HepG2 (cell line): ENCODE results near the gene TUBA4A. TPM values are rescaled to one million over a fixed set of nuclear protein-coding genes. Genes with fewer than 3 reads are reported as not detected.

ENCODE experiments used
- ATF7 ChIP-seq, 2 experiments: fragments of 450-650 bp in 1 of 2; sonication (generic) in 1 of 2; formaldehyde crosslinking in 1 of 2; IDR thresholded peaks; 2 replicates each; pipeline versions ENCODE4 v1.4.0 to v1.6.1; 2016 to 2020; ENCODE audit warnings: antibody characterized with exemption in 1 of 2, mild to moderate bottlenecking in 1 of 2, missing genetic modification reagents in 1 of 2
- CENPX ChIP-seq: sonication (generic); formaldehyde crosslinking; IDR thresholded peaks from 2 replicates; pipeline ENCODE4 v1.9.0; 2021; ENCODE audit warnings: mild to moderate bottlenecking, missing genetic modification reagents, moderate library complexity
- FOSL1 ChIP-seq: sonication (generic); formaldehyde crosslinking; IDR thresholded peaks from 2 replicates; pipeline ENCODE4 v1.9.0; 2021; ENCODE audit warnings: missing genetic modification reagents, borderline replicate concordance
- GLMP ChIP-seq: sonication (generic); formaldehyde crosslinking; IDR thresholded peaks from 2 replicates; pipeline ENCODE4 v1.9.0; 2021; ENCODE audit warnings: missing genetic modification reagents, mild to moderate bottlenecking, borderline replicate concordance
- JUNB ChIP-seq: sonication (generic); formaldehyde crosslinking; IDR thresholded peaks from 2 replicates; pipeline ENCODE4 v1.8.0; 2022; ENCODE audit warnings: missing genetic modification reagents, mild to moderate bottlenecking, borderline replicate concordance
- KAT7 ChIP-seq: IDR thresholded peaks from 2 replicates; pipeline ENCODE4 v1.6.1; 2018; ENCODE audit warnings: borderline replicate concordance, missing compliant biosample characterization
- KDM5B ChIP-seq: sonication (generic); formaldehyde crosslinking; IDR thresholded peaks from 2 replicates; pipeline ENCODE4 v1.4.0; 2020; ENCODE audit warnings: missing genetic modification reagents, mild to moderate bottlenecking, borderline replicate concordance
- MBNL3 ChIP-seq: fragments of 250-450 bp; sonication (Bioruptor Pico); conservative IDR thresholded peaks from 2 replicates; pipeline ENCODE4 v1.8.0; 2022; ENCODE audit warnings: mild to moderate bottlenecking, inconsistent platforms
- MTF1 ChIP-seq: sonication (generic); formaldehyde crosslinking; IDR thresholded peaks from 2 replicates; pipeline ENCODE4 v1.5.0; 2020; ENCODE audit warnings: missing genetic modification reagents
- PAX8 ChIP-seq: sonication (generic); formaldehyde crosslinking; IDR thresholded peaks from 2 replicates; pipeline ENCODE4 v1.8.0; 2022; ENCODE audit warnings: mild to moderate bottlenecking, missing genetic modification reagents, borderline replicate concordance
- RAD21 ChIP-seq: fragments of 450-650 bp; formaldehyde crosslinking; IDR thresholded peaks from 2 replicates; pipeline ENCODE4 v1.5.0; 2020; ENCODE audit warnings: mild to moderate bottlenecking
- RFX1 ChIP-seq: fragments of 450-650 bp; IDR thresholded peaks from 2 replicates; pipeline ENCODE4 v1.6.1; 2017
- SALL2 ChIP-seq: sonication (generic); formaldehyde crosslinking; IDR thresholded peaks from 2 replicates; pipeline ENCODE4 v1.8.1; 2023; ENCODE audit warnings: mild to moderate bottlenecking, missing genetic modification reagents, inconsistent platforms
- SAP130 ChIP-seq: IDR thresholded peaks from 2 replicates; pipeline ENCODE4 v1.6.1; 2016; ENCODE audit warnings: low read depth
- SIN3B ChIP-seq: fragments of 150-350 bp; IDR thresholded peaks from 2 replicates; pipeline ENCODE4 v1.6.1; 2014; ENCODE audit warnings: low read length
- SKI ChIP-seq: fragments of 450-650 bp; IDR thresholded peaks from one replicate; pipeline ENCODE4 v1.6.1; 2018; ENCODE audit warnings: mild to moderate bottlenecking; ENCODE audit not compliant: partially characterized antibody
- ZC3H4 ChIP-seq: sonication (generic); formaldehyde crosslinking; IDR thresholded peaks from 2 replicates; pipeline ENCODE4 v1.4.0; 2020; ENCODE audit warnings: missing genetic modification reagents, borderline replicate concordance
- polyA plus RNA-seq, 8 experiments: library from polyadenylated mRNA; depleted of rRNA in 3 of 8; stranded (reverse) in 7 of 8; unstranded in 1 of 8; fragments of >200 nt; fragmentation: Illumina TruSeq in 4 of 8; extraction: Trizol in 4 of 8; gene quantifications; 2 replicates each; pipeline versions ENCODE4 v1.2.1 to v1.2.3, GENCODE V29; 2011 to 2016; ENCODE audit warnings: low read depth in 4 of 8, missing spikeins in 1 of 8, mixed read lengths in 1 of 8; ENCODE audit not compliant: insufficient read depth in 1 of 8
- total RNA-seq, 5 experiments: library from RNA; depleted of rRNA; stranded (reverse); fragments of >200 nt; fragmentation: Illumina TruSeq; extraction: Trizol; gene quantifications; 2 replicates each; pipeline ENCODE4 v1.2.3, GENCODE V29; 2016; ENCODE audit warnings: low read depth in 1 of 5
- TF ChIP-seq, protein P1 (sequence below), 2 experiments: fragments of 450-650 bp in 1 of 2; sonication (generic) in 1 of 2; formaldehyde crosslinking in 1 of 2; IDR thresholded peaks; 2 replicates each; pipeline versions ENCODE4 v1.6.1 to v1.8.0; 2016 to 2022; ENCODE audit warnings: antibody characterized with exemption in 1 of 2, mild to moderate bottlenecking in 1 of 2, missing genetic modification reagents in 1 of 2
- TF ChIP-seq, protein P2 (sequence below): sonication (generic); formaldehyde crosslinking; IDR thresholded peaks from 2 replicates; pipeline ENCODE4 v1.8.1; 2023; ENCODE audit warnings: missing genetic modification reagents, mild to moderate bottlenecking, borderline replicate concordance

The TUBA4A gene
- total and polyA plus RNA-seq, 2 of the 13 experiments (the other 11 are each of a cell fraction or from before 2014, with no cell fraction given), result 1.3 to 12.7 TPM

GRCh38 chr2:219218217-219218731 is 35.4 kb downstream of the TUBA4A start (continued):
- TF ChIP-seq, protein P1, sequence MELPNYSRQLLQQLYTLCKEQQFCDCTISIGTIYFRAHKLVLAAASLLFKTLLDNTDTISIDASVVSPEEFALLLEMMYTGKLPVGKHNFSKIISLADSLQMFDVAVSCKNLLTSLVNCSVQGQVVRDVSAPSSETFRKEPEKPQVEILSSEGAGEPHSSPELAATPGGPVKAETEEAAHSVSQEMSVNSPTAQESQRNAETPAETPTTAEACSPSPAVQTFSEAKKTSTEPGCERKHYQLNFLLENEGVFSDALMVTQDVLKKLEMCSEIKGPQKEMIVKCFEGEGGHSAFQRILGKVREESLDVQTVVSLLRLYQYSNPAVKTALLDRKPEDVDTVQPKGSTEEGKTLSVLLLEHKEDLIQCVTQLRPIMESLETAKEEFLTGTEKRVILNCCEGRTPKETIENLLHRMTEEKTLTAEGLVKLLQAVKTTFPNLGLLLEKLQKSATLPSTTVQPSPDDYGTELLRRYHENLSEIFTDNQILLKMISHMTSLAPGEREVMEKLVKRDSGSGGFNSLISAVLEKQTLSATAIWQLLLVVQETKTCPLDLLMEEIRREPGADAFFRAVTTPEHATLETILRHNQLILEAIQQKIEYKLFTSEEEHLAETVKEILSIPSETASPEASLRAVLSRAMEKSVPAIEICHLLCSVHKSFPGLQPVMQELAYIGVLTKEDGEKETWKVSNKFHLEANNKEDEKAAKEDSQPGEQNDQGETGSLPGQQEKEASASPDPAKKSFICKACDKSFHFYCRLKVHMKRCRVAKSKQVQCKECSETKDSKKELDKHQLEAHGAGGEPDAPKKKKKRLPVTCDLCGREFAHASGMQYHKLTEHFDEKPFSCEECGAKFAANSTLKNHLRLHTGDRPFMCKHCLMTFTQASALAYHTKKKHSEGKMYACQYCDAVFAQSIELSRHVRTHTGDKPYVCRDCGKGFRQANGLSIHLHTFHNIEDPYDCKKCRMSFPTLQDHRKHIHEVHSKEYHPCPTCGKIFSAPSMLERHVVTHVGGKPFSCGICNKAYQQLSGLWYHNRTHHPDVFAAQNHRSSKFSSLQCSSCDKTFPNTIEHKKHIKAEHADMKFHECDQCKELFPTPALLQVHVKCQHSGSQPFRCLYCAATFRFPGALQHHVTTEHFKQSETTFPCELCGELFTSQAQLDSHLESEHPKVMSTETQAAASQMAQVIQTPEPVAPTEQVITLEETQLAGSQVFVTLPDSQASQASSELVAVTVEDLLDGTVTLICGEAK (IDR thresholded peaks at IDR 0.05), result no peak
- TF ChIP-seq, protein P1 (CRISPR knock-in tag; IDR thresholded peaks at IDR 0.05), result no peak
- TF ChIP-seq MTF1 (CRISPR knock-in tag) (peak; percentile 70; the same call in 1 of the 2 replicates), JUNB (peak; percentile 52; the same call in 1 of the 2 replicates), CENPX (no peak), KDM5B (CRISPR knock-in tag) (no peak), ZC3H4 (CRISPR knock-in tag) (no peak), KAT7 (CRISPR knock-in tag) (no peak), GLMP (CRISPR knock-in tag) (0 out of 2 replicates have a peak, but pooled peaks have one; percentile 33), SKI (no peak), SIN3B (no peak), PAX8 (CRISPR knock-in tag) (0 out of 2 replicates have a peak, but pooled peaks have one; percentile 45), SAP130 (CRISPR knock-in tag) (no peak), SALL2 (CRISPR knock-in tag) (no peak), FOSL1 (CRISPR knock-in tag) (peak; percentile 42; the same call in 1 of the 2 replicates), RAD21 (CRISPR knock-in tag) (0 out of 2 replicates have a peak, but pooled peaks have one; percentile 22), RFX1 (peak; percentile 58; the same call in 1 of the 2 replicates), MBNL3 (CRISPR knock-in tag) (no peak; the same call in 1 of the 2 replicates), ATF7 (IDR thresholded peaks at IDR 0.05) (no peak), ATF7 (CRISPR knock-in tag; IDR thresholded peaks at IDR 0.05) (no peak)
- TF ChIP-seq, protein P2, sequence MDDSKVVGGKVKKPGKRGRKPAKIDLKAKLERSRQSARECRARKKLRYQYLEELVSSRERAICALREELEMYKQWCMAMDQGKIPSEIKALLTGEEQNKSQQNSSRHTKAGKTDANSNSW (CRISPR knock-in tag), result no peak
